Stomach (tissue), 9 donors: ENCODE measurements around the gene PRL. TPM values are rescaled to one million over a fixed set of nuclear protein-coding genes. Genes with fewer than 3 reads are reported as not detected.

Source experiments
- DNase-seq, 2 donors: peaks; one replicate each; pipeline versions ENCODE4 v3.0.0 to v3.0.0-alpha.2; 2013 to 2019
- H3K27ac ChIP-seq, 5 donors: fragments of 200-600 bp in 4 of 5; sonication (generic) in 4 of 5; one replicate each; pipeline ENCODE4 v1.5.1; 2013 to 2019; ENCODE audit warnings: mild to moderate bottlenecking in 1 of 5, moderate library complexity in 1 of 5
- H3K27me3 ChIP-seq, 3 donors: fragments of 200-600 bp; sonication (generic); one replicate each; pipeline ENCODE4 v1.5.1; 2017 to 2019; ENCODE audit warnings: mixed run types in 1 of 3
- H3K36me3 ChIP-seq, 4 donors: fragments of 200-600 bp; sonication (generic); 1 replicate in 3 of 4; 2 replicates in 1 of 4; pipeline ENCODE4 v1.5.1; 2016 to 2019
- H3K4me1 ChIP-seq, 4 donors: fragments of 200-600 bp; sonication (generic); one replicate each; pipeline ENCODE4 v1.5.1; 2016 to 2019
- H3K4me3 ChIP-seq, 4 donors: fragments of 200-600 bp; sonication (generic) in 3 of 4; one replicate each; pipeline ENCODE4 v1.5.1; 2016 to 2019; ENCODE audit warnings: mild to moderate bottlenecking in 1 of 4
- H3K9me3 ChIP-seq, 4 donors: fragments of 200-600 bp; sonication (generic); one replicate each; pipeline ENCODE4 v1.5.1; 2016 to 2019
- CTCF ChIP-seq, 7 experiments: fragments of 450-650 bp in 4 of 7; fragments of 200-600 bp in 3 of 7; sonication (generic) in 3 of 7; IDR thresholded peaks; one replicate each; pipeline ENCODE4 v1.5.1; 2016 to 2019; ENCODE audit warnings: antibody characterized with exemption in 7 of 7, control low read depth in 2 of 7, mild to moderate bottlenecking in 1 of 7
- EP300 ChIP-seq: sonication (generic); formaldehyde crosslinking; IDR thresholded peaks from one replicate; pipeline ENCODE4 v1.6.1; 2017; ENCODE audit warnings: antibody characterized with exemption
- POLR2A ChIP-seq, 4 donors: fragments of 450-650 bp; IDR thresholded peaks; one replicate each; pipeline ENCODE4 v1.6.1; 2016; ENCODE audit warnings: antibody characterized with exemption in 4 of 4, control low read depth in 2 of 4, mild to moderate bottlenecking in 1 of 4, moderate library complexity in 1 of 4
- POLR2AphosphoS5 ChIP-seq, 3 donors: sonication (generic); formaldehyde crosslinking; IDR thresholded peaks; one replicate each; pipeline ENCODE4 v1.6.1; 2016; ENCODE audit warnings: antibody characterized with exemption in 3 of 3
- WGBS, 5 donors: extraction: QIAGEN DNeasy Blood & Tissue Kit in 3 of 5; methylation state at CpG; one replicate each; pipeline versions ENCODE4 v1.1.5 to v1.1.7; 2013 to 2018; 5-methylcytosine and 5-hydroxymethylcytosine counted together
- intact Hi-C: fragments of 100-400 bp; cut with DNase I; formaldehyde crosslinking; loops from one replicate; pipeline ENCODE4 v1.15.1; 2023; ENCODE audit warnings: low total_unique reads
- polyA plus RNA-seq, 3 donors: library from polyadenylated mRNA; stranded (reverse); fragments of 200-250 nt; gene quantifications; one replicate each; pipeline ENCODE4 v1.2.3, GENCODE V29; 2013
- total RNA-seq, 5 donors: library from RNA; depleted of rRNA; stranded (reverse); fragments of >200 nt; gene quantifications; one replicate each; pipeline versions ENCODE4 v1.1.0 to v1.2.3, GENCODE V29; 2014 to 2016
- donor health status: healthy with polysubstance abuse.
- donor health status: Bipolar disorder and iron deficiency.
- donor health status: healthy.

Gene PRL
- total and polyA plus RNA-seq, 8 donors: not detected

- Histone ChIP-seq H3K27ac (no peak overlapping the region), H3K9me3 (no peaks in the 10 kb centered on the region), H3K4me1 (no peaks in the 10 kb centered on the region), H3K4me3 (no peak overlapping the region), H3K36me3 (no peaks in the 10 kb centered on the region), H3K27me3 (no peaks in the 10 kb centered on the region)
- TF ChIP-seq EP300: no peak
- TF ChIP-seq POLR2A (IDR thresholded peaks at IDR 0.05): no peak
- TF ChIP-seq POLR2AphosphoS5 (IDR thresholded peaks at IDR 0.05): no peak
- no peak for TF ChIP-seq CTCF (IDR thresholded peaks at IDR 0.05)
- intact Hi-C loops: no loop called here
- 63 to 81% (median 70%) methylated on average over 2 of the region's 2 CpGs for WGBS, 5 donors
- DNase-seq: no peak
Measured at GRCh38 chr6:22251348-22251747, 45.5 kb downstream of the PRL start.

- TF ChIP-seq POLR2AphosphoS5 (IDR thresholded peaks at IDR 0.05) (no peak), EP300 (no peak), CTCF (IDR thresholded peaks at IDR 0.05) (no peak), POLR2A (IDR thresholded peaks at IDR 0.05) (no peak)
- Histone ChIP-seq H3K4me3 (no peak overlapping the region), H3K4me1 (no peaks in the 10 kb centered on the region), H3K36me3 (no peaks in the 10 kb centered on the region), H3K27me3 (no peaks in the 10 kb centered on the region), H3K9me3 (no peaks in the 10 kb centered on the region), H3K27ac (no peak overlapping the region)
- DNase-seq: no peak
- intact Hi-C loops: no loop called here
- WGBS, 5 donors: 27 to 57% (median 38%) methylated on average over 1 of the region's 1 CpG
Measured at GRCh38 chr6:22250486-22250885, 46.4 kb downstream of the PRL start.

GRCh38 chr6:22249711-22250350, 47.0 kb downstream of the PRL start:
- no peaks in the 10 kb centered on the region for H3K9me3 ChIP-seq
- intact Hi-C loops: no loop called here
- WGBS, 5 donors: 73 to 83% (median 80%) methylated on average over 9 of the region's 9 CpGs
- no peaks in the 10 kb centered on the region for H3K4me1 ChIP-seq
- H3K27me3 ChIP-seq: no peaks in the 10 kb centered on the region
- TF ChIP-seq EP300: no peak
- no peak for TF ChIP-seq POLR2A (IDR thresholded peaks at IDR 0.05)
- no peak for TF ChIP-seq CTCF (IDR thresholded peaks at IDR 0.05)
- no peak for TF ChIP-seq POLR2AphosphoS5 (IDR thresholded peaks at IDR 0.05)
- H3K4me3 ChIP-seq: no peak overlapping the region
- H3K36me3 ChIP-seq: no peaks in the 10 kb centered on the region
- no peak overlapping the region for H3K27ac ChIP-seq
- no peak for DNase-seq

GRCh38 chr6:22248513-22249308, 48.1 kb downstream of the PRL start:
- TF ChIP-seq EP300: no peak
- no peak for TF ChIP-seq POLR2A (IDR thresholded peaks at IDR 0.05)
- peak in 1 of 2 donors; percentile 26 for DNase-seq
- WGBS, 5 donors: 54 to 69% (median 62%) methylated on average over 6 of the region's 6 CpGs

More at GRCh38 chr6:22248513-22249308, 48.1 kb downstream of the PRL start:
- Histone ChIP-seq H3K9me3 (no peaks in the 10 kb centered on the region), H3K4me1 (no peaks in the 10 kb centered on the region), H3K27ac (no peak overlapping the region), H3K4me3 (no peak overlapping the region), H3K27me3 (no peaks in the 10 kb centered on the region), H3K36me3 (no peaks in the 10 kb centered on the region)
- intact Hi-C loops: no loop called here
